ENCODE results near the gene WDTC1.
A peak's percentile ranks its signal among the peaks of the same experiment; 100 is the strongest.
"Not testable (repeated sequence)": the region's sequence is repeated elsewhere in the genome, so short reads cannot be mapped to it uniquely, and the experiment has no call there.

The WDTC1 gene

GRCh38 chr1:27234049-27234882, at the start of gene WDTC1:
TSS of gene WDTC1 (plus strand) at chr1:27234632. CDS start at chr1:27261055, 26,423 bp downstream.
- DNase-seq, result peak; percentile 98

GRCh38 chr1:27184665-27185064, 49.8 kb upstream of the WDTC1 start:
- DNase-seq, result not testable (repeated sequence)

GRCh38 chr1:27192039-27192529, 42.3 kb upstream of the WDTC1 start:
- peak; percentile 55 for DNase-seq

- no peak for DNase-seq
These were observed 41.2 kb upstream of the WDTC1 start for GRCh38 chr1:27193194-27193593.

GRCh38 chr1:27201295-27201694, 33.1 kb upstream of the WDTC1 start:
- no peak for DNase-seq

GRCh38 chr1:27203946-27204345, 30.5 kb upstream of the WDTC1 start:
- DNase-seq, result no peak

GRCh38 chr1:27207238-27207637, 27.2 kb upstream of the WDTC1 start:
- DNase-seq, result not testable (repeated sequence)

- not testable (repeated sequence) for DNase-seq
These were observed 26.1 kb upstream of the WDTC1 start for GRCh38 chr1:27208143-27208850.

- DNase-seq, result no peak
These were observed 18.0 kb upstream of the WDTC1 start for GRCh38 chr1:27216466-27216865.

GRCh38 chr1:27217401-27217800, 17.0 kb upstream of the WDTC1 start:
- no peak for DNase-seq

GRCh38 chr1:27218736-27219135, 15.7 kb upstream of the WDTC1 start:
- DNase-seq, result no peak

- no peak for DNase-seq
These were observed 14.3 kb upstream of the WDTC1 start for GRCh38 chr1:27220096-27220495.

- DNase-seq, result not testable (repeated sequence)
These were observed 13.5 kb upstream of the WDTC1 start for GRCh38 chr1:27220702-27221497.

- DNase-seq, result no peak
These were observed 8.8 kb upstream of the WDTC1 start for GRCh38 chr1:27225621-27226020.

GRCh38 chr1:27227765-27228164, 6.7 kb upstream of the WDTC1 start:
- no peak for DNase-seq

GRCh38 chr1:27233667-27234048, 774 bp upstream of the WDTC1 start:
- no peak for DNase-seq

- DNase-seq, result no peak
These were observed 1.4 kb downstream of the WDTC1 start for GRCh38 chr1:27235827-27236226.

- no peak for DNase-seq
These were observed 2.7 kb downstream of the WDTC1 start for GRCh38 chr1:27237112-27237511.

GRCh38 chr1:27238032-27238431, 3.6 kb downstream of the WDTC1 start:
- no peak for DNase-seq

GRCh38 chr1:27241677-27242076, 7.2 kb downstream of the WDTC1 start:
- DNase-seq, result no peak

GRCh38 chr1:27243665-27244064, 9.2 kb downstream of the WDTC1 start:
- not testable (repeated sequence) for DNase-seq

GRCh38 chr1:27246194-27246593, 11.8 kb downstream of the WDTC1 start:
- DNase-seq, result no peak

- DNase-seq, result no peak
These were observed 19.2 kb downstream of the WDTC1 start for GRCh38 chr1:27253596-27253995.
